Measurements from ENCODE around the gene CPAMD8. TPM values are rescaled to one million over a fixed set of nuclear protein-coding genes. Genes with fewer than 3 reads are reported as not detected.

CPAMD8 gene
- total RNA-seq, 4 donors from 2014 or later = 6.0 to 15.6 (median 7.6) TPM

GRCh38 chr19:16880884-16881554 is 145.6 kb downstream of the CPAMD8 start:
- intact Hi-C loops (cut with DNase I; ENCODE audit: low total_unique reads) = no loop called here
- H3K36me3 ChIP-seq = peaks cover 0 to 43% of the 10 kb centered on the region in 2 donors

GRCh38 chr19:16878181-16878965 is 148.2 kb downstream of the CPAMD8 start:
- in situ Hi-C loops (cut with MboI; ENCODE audit: low sequenced_read_pairs in 4 of 4) = no loop called here

More at GRCh38 chr19:16880884-16881554, 145.6 kb downstream of the CPAMD8 start:
- Histone ChIP-seq H3K4me3 (no peak overlapping the region), H3K27ac (no peak overlapping the region), H3K27me3 (no peaks in the 10 kb centered on the region), H3K9me3 (no peaks in the 10 kb centered on the region), H3K4me1 (no peaks in the 10 kb centered on the region)
- no peak for ATAC-seq
- no peak for DNase-seq
- in situ Hi-C loops (cut with MboI; ENCODE audit: low sequenced_read_pairs in 4 of 4) = no loop called here
- TF ChIP-seq, protein P1, sequence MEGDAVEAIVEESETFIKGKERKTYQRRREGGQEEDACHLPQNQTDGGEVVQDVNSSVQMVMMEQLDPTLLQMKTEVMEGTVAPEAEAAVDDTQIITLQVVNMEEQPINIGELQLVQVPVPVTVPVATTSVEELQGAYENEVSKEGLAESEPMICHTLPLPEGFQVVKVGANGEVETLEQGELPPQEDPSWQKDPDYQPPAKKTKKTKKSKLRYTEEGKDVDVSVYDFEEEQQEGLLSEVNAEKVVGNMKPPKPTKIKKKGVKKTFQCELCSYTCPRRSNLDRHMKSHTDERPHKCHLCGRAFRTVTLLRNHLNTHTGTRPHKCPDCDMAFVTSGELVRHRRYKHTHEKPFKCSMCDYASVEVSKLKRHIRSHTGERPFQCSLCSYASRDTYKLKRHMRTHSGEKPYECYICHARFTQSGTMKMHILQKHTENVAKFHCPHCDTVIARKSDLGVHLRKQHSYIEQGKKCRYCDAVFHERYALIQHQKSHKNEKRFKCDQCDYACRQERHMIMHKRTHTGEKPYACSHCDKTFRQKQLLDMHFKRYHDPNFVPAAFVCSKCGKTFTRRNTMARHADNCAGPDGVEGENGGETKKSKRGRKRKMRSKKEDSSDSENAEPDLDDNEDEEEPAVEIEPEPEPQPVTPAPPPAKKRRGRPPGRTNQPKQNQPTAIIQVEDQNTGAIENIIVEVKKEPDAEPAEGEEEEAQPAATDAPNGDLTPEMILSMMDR (IDR thresholded peaks at IDR 0.05 in 4 of 5, conservative IDR thresholded peaks at IDR 0.05 in 1 of 5) = no peak
- TF ChIP-seq POLR2A (IDR thresholded peaks at IDR 0.05) = no peak

GRCh38 chr19:16877581-16877980 is 149.0 kb downstream of the CPAMD8 start:
- TF ChIP-seq, protein P1 (IDR thresholded peaks at IDR 0.05 in 4 of 5, conservative IDR thresholded peaks at IDR 0.05 in 1 of 5) = no peak
- no peak for TF ChIP-seq POLR2A (IDR thresholded peaks at IDR 0.05)
- ATAC-seq (no peak), DNase-seq (no peak)
- Histone ChIP-seq H3K36me3 (peaks cover 0 to 57% of the 10 kb centered on the region in 2 donors), H3K27ac (peak overlapping the region in 2 of 4 donors; percentile 28 to 46), H3K27me3 (no peaks in the 10 kb centered on the region), H3K9me3 (no peaks in the 10 kb centered on the region), H3K4me1 (no peaks in the 10 kb centered on the region), H3K4me3 (no peak overlapping the region)
- in situ Hi-C loops (cut with MboI; ENCODE audit: low sequenced_read_pairs in 4 of 4) (no loop called here), intact Hi-C loops (cut with DNase I; ENCODE audit: low total_unique reads) (no loop called here)

More at GRCh38 chr19:16878181-16878965, 148.2 kb downstream of the CPAMD8 start:
- H3K36me3 ChIP-seq = peaks cover 0 to 49% of the 10 kb centered on the region in 2 donors
- H3K9me3 ChIP-seq = no peaks in the 10 kb centered on the region
- DNase-seq = no peak
- TF ChIP-seq POLR2A (IDR thresholded peaks at IDR 0.05) = no peak
- TF ChIP-seq, protein P1 (IDR thresholded peaks at IDR 0.05 in 4 of 5, conservative IDR thresholded peaks at IDR 0.05 in 1 of 5) = no peak
- no peak overlapping the region for H3K4me3 ChIP-seq
- H3K4me1 ChIP-seq = no peaks in the 10 kb centered on the region
- ATAC-seq = no peak
- H3K27me3 ChIP-seq = no peaks in the 10 kb centered on the region
- intact Hi-C loops (cut with DNase I; ENCODE audit: low total_unique reads) = no loop called here
- no peak overlapping the region for H3K27ac ChIP-seq

- H3K27me3 ChIP-seq = no peaks in the 10 kb centered on the region
- H3K9me3 ChIP-seq = no peaks in the 10 kb centered on the region
- in situ Hi-C loops (cut with MboI; ENCODE audit: low sequenced_read_pairs in 4 of 4) (no loop called here), intact Hi-C loops (cut with DNase I; ENCODE audit: low total_unique reads) (no loop called here)
- peak in 1 of 2 donors; percentile 45 for ATAC-seq
- H3K36me3 ChIP-seq = peaks cover 0 to 64% of the 10 kb centered on the region in 2 donors
- H3K4me3 ChIP-seq = no peak overlapping the region
- H3K4me1 ChIP-seq = no peaks in the 10 kb centered on the region
- TF ChIP-seq, protein P1 (IDR thresholded peaks at IDR 0.05 in 4 of 5, conservative IDR thresholded peaks at IDR 0.05 in 1 of 5) = no peak
- TF ChIP-seq POLR2A (IDR thresholded peaks at IDR 0.05) = no peak
- peak overlapping the region in 3 of 4 donors; percentile 28 to 46 (median 45) for H3K27ac ChIP-seq
- no peak for DNase-seq
These were observed 149.7 kb downstream of the CPAMD8 start for GRCh38 chr19:16876904-16877361.
